ENCODE data around the gene SGO2. TPM values are rescaled to one million over a fixed set of nuclear protein-coding genes. Genes with fewer than 3 reads are reported as not detected.
A peak's percentile ranks its signal among the peaks of the same experiment; 100 is the strongest.

Gene SGO2
- total and polyA plus RNA-seq, 2 donors (not counting 3 experiments of a cell fraction or from before 2014, with no cell fraction given) = 1.7 to 20.5 TPM

DNA sequence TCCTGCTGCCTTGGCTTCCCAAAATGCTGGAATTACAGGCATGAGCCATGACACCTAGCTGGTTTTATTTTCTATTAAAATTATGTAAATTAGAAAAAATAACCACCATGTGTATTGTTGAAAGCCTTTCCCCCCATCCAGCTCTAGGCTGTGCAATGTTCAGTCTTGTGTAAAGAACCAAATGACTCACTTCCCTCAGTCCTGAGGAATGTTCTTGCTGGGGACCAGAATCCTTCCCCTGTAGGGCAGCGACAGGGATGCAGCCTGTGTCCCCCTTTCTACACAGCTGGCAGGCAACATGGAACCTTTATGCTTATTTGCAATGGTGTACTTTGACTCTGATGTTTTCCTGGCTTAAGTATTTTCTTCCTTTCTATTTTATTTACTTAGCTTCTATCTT is 89.2 kb downstream of the SGO2 start:
- POLR2A ChIA-PET = no interaction called here
- Histone ChIP-seq H3K9ac (replicated peaks; ENCODE audit: extremely low read depth, insufficient read depth, low read length) (no peak overlapping the region), H3K4me1 (ENCODE audit: control insufficient read depth, extremely low read depth, insufficient read depth, low read length) (no peaks in the 10 kb centered on the region), H3K36me3 (ENCODE audit: control insufficient read depth in 2 of 2, extremely low read depth in 1 of 2, insufficient read depth in 2 of 2, low read length in 2 of 2) (no peaks in the 10 kb centered on the region), H3K4me2 (ENCODE audit: insufficient read depth, low read length) (no peak overlapping the region), H3K9me3 (replicated peaks; ENCODE audit: control insufficient read depth, insufficient read depth, low read length) (no peaks in the 10 kb centered on the region), H3K4me3 (replicated peaks in 1 of 3; ENCODE audit: insufficient read depth in 1 of 3, low read depth in 1 of 3, low read length in 3 of 3) (no peak overlapping the region), H3K79me2 (ENCODE audit: control insufficient read depth, insufficient read depth, low read length) (no peaks in the 10 kb centered on the region), H3K9me1 (replicated peaks; ENCODE audit: control insufficient read depth, extremely low read depth, insufficient read depth, low read length) (no peaks in the 10 kb centered on the region), H2AFZ (ENCODE audit: low read depth, low read length) (no peak overlapping the region), H3K27ac (ENCODE audit: insufficient read depth, low read depth, low read length) (no peak overlapping the region), H3K27me3 (ENCODE audit: control insufficient read depth in 2 of 2, insufficient read depth in 2 of 2, low read length in 2 of 2) (no peaks in the 10 kb centered on the region), H4K20me1 (replicated peaks; ENCODE audit: control insufficient read depth, extremely low read depth, insufficient read depth, low read length) (no peaks in the 10 kb centered on the region)
- TF ChIP-seq, protein P1, sequence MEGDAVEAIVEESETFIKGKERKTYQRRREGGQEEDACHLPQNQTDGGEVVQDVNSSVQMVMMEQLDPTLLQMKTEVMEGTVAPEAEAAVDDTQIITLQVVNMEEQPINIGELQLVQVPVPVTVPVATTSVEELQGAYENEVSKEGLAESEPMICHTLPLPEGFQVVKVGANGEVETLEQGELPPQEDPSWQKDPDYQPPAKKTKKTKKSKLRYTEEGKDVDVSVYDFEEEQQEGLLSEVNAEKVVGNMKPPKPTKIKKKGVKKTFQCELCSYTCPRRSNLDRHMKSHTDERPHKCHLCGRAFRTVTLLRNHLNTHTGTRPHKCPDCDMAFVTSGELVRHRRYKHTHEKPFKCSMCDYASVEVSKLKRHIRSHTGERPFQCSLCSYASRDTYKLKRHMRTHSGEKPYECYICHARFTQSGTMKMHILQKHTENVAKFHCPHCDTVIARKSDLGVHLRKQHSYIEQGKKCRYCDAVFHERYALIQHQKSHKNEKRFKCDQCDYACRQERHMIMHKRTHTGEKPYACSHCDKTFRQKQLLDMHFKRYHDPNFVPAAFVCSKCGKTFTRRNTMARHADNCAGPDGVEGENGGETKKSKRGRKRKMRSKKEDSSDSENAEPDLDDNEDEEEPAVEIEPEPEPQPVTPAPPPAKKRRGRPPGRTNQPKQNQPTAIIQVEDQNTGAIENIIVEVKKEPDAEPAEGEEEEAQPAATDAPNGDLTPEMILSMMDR (IDR thresholded peaks at IDR 0.05; ENCODE audit: extremely low read depth in 1 of 2, insufficient read depth in 1 of 2, low read depth in 1 of 2, low read length in 2 of 2) = peak in 1 of 2 donors; percentile 5
- TF ChIP-seq FOS (IDR thresholded peaks at IDR 0.05; ENCODE audit: borderline replicate concordance, insufficient read depth, low read length) (peak; percentile 78), POLR2AphosphoS5 (IDR thresholded peaks at IDR 0.05; ENCODE audit: insufficient read depth, low read depth, low read length) (no peak), JUN (IDR thresholded peaks at IDR 0.05; ENCODE audit: borderline replicate concordance, insufficient read depth, insufficient read length, low read depth) (peak; percentile 8)
- DNase-seq (ENCODE audit: low read depth, low spot score) = peak; percentile 21
- intact Hi-C loops (cut with micrococcal nuclease) = no loop called here
- FAIRE-seq = peak; percentile 66
- dilution Hi-C loops (cut with MboI; ENCODE audit: extremely low pct_ligation_motif_present, low sequenced_read_pairs) = no loop called here
- BruUV-seq (replicated peaks) = no TSS peak
- CTCF ChIA-PET = interaction anchor here (1.2 to 2.9 kb wide), 3 partner anchors 29 to 88 kb away, joined by 3 to 7 read pairs (median 6); partner anchors contain the start of gene AOX1

DNA sequence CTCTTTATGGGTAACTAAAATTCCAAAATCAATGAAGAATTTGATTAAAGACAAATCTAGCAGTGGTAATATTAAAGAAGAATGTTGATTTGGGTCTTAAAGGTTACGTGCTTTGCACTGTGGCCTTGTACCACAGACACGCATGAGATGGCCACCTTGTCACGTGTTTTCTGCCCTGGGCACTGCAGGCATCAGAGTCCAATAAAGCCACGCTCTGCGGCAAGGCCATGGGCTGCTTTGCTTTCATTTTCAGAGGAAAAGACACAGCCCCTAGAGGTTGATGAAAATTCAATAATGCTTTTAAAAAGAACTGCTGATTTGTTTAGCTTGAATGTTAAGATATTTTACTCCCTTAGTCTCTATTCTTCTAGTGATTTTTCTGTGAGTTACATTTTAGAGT is 90.2 kb downstream of the SGO2 start:
- dilution Hi-C loops (cut with MboI; ENCODE audit: extremely low pct_ligation_motif_present, low sequenced_read_pairs) = no loop called here
- Histone ChIP-seq H3K9me3 (replicated peaks; ENCODE audit: control insufficient read depth, insufficient read depth, low read length) (no peaks in the 10 kb centered on the region), H3K79me2 (ENCODE audit: control insufficient read depth, insufficient read depth, low read length) (no peaks in the 10 kb centered on the region), H3K9me1 (replicated peaks; ENCODE audit: control insufficient read depth, extremely low read depth, insufficient read depth, low read length) (no peaks in the 10 kb centered on the region), H3K27ac (ENCODE audit: insufficient read depth, low read depth, low read length) (no peak overlapping the region), H3K4me3 (replicated peaks in 1 of 3; ENCODE audit: insufficient read depth in 1 of 3, low read depth in 1 of 3, low read length in 3 of 3) (no peak overlapping the region), H3K9ac (replicated peaks; ENCODE audit: extremely low read depth, insufficient read depth, low read length) (no peak overlapping the region), H3K27me3 (ENCODE audit: control insufficient read depth in 2 of 2, insufficient read depth in 2 of 2, low read length in 2 of 2) (no peaks in the 10 kb centered on the region), H3K4me2 (ENCODE audit: insufficient read depth, low read length) (no peak overlapping the region), H2AFZ (ENCODE audit: low read depth, low read length) (no peak overlapping the region), H3K4me1 (ENCODE audit: control insufficient read depth, extremely low read depth, insufficient read depth, low read length) (no peaks in the 10 kb centered on the region), H3K36me3 (ENCODE audit: control insufficient read depth in 2 of 2, extremely low read depth in 1 of 2, insufficient read depth in 2 of 2, low read length in 2 of 2) (no peaks in the 10 kb centered on the region), H4K20me1 (replicated peaks; ENCODE audit: control insufficient read depth, extremely low read depth, insufficient read depth, low read length) (no peaks in the 10 kb centered on the region)
- TF ChIP-seq FOS (IDR thresholded peaks at IDR 0.05; ENCODE audit: borderline replicate concordance, insufficient read depth, low read length) (no peak), POLR2AphosphoS5 (IDR thresholded peaks at IDR 0.05; ENCODE audit: insufficient read depth, low read depth, low read length) (no peak), EZH2 (IDR thresholded peaks at IDR 0.05; ENCODE audit: borderline replicate concordance, low read depth, low read length, severe bottlenecking) (no peak), MYC (IDR thresholded peaks at IDR 0.05; ENCODE audit: low read depth, low read length) (no peak), GATA2 (IDR thresholded peaks at IDR 0.05; ENCODE audit: insufficient read depth, insufficient read length, low read depth, low read length) (no peak), JUN (IDR thresholded peaks at IDR 0.05; ENCODE audit: borderline replicate concordance, insufficient read depth, insufficient read length, low read depth) (no peak), POLR2A (IDR thresholded peaks at IDR 0.05; ENCODE audit: low read depth, low read length) (no peak)
- TF ChIP-seq, protein P1 (IDR thresholded peaks at IDR 0.05; ENCODE audit: extremely low read depth in 1 of 2, insufficient read depth in 1 of 2, low read depth in 1 of 2, low read length in 2 of 2) = no peak
- TF ChIP-seq, protein P2, sequence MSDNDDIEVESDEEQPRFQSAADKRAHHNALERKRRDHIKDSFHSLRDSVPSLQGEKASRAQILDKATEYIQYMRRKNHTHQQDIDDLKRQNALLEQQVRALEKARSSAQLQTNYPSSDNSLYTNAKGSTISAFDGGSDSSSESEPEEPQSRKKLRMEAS (IDR thresholded peaks at IDR 0.05; ENCODE audit: insufficient read depth, insufficient read length) = no peak
- CTCF ChIA-PET = interaction anchor here (1.5 to 2.9 kb wide), 2 partner anchors 12 to 87 kb away, joined by 4 to 7 read pairs; no protein-coding TSS in a partner anchor
- POLR2A ChIA-PET = no interaction called here
- DNase-seq (ENCODE audit: low read depth, low spot score) (no peak), FAIRE-seq (no peak)
- intact Hi-C loops (cut with micrococcal nuclease) = no loop called here
- no TSS peak for BruUV-seq (replicated peaks)
